HL-60/S4 treated with phorbol 12-myristate 13-acetate at 8.2 ng/mL for 4 days and 3 days (cell line): ENCODE measurements around the gene NTSR1.

Experiments
- in situ Hi-C: fragments of 300-500 bp; cut with MboI; formaldehyde crosslinking; loops from 2 replicates; pipeline ENCODE4 v1.15.0; 2022; ENCODE audit warnings: low sequenced_read_pairs

The NTSR1 gene

DNA sequence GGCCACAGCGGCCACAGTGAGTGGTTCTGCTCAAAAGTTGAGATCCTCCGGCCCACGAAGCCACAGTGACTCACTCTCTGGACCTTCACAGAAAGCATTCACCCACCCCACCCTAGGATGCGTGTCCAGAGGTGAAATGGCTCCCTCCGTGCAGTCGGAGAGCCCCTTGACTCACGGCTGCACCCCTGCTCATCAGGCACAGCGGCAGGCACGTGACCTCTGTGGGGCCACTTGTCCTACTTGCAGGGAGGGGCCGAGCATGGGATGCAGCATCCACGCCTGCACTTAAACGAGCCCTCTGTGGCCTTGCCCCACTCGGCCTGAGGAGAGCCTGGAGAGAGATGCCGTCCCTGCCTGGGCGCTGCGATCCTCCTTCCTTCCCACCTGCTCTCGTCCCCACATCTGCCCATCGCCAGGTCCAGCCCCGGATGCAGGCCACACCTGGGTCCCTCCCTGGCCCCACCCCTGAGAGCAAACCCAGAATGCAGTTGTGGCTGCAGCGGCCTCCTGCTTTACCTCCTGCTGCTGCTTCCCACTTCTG lies 28.7 kb downstream of the NTSR1 start:
- in situ Hi-C loops = no loop called here

GRCh38 chr20:62738025-62738881 lies 29.6 kb downstream of the NTSR1 start:
- in situ Hi-C loops = no loop called here

DNA sequence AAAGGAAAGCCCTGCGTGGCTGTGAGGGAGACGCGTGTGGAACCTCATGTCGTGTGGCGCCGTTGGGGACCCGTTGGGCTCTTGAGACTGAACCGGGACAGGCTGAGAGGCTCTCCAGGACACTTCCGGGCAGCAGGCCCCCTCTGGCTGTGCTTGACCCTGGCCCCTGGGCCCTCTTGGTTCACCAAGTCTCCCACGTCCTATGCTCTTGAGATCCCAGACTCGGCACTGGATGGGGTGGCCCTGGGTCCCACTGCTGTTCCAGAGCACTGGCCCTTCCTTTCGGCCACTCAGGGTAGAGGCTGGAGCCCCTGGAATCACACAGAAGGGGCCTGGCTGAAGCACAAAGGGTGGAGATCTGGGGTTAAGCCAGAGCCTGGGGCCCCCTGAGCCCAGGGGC lies 30.4 kb downstream of the NTSR1 start:
- in situ Hi-C loops = no loop called here

DNA sequence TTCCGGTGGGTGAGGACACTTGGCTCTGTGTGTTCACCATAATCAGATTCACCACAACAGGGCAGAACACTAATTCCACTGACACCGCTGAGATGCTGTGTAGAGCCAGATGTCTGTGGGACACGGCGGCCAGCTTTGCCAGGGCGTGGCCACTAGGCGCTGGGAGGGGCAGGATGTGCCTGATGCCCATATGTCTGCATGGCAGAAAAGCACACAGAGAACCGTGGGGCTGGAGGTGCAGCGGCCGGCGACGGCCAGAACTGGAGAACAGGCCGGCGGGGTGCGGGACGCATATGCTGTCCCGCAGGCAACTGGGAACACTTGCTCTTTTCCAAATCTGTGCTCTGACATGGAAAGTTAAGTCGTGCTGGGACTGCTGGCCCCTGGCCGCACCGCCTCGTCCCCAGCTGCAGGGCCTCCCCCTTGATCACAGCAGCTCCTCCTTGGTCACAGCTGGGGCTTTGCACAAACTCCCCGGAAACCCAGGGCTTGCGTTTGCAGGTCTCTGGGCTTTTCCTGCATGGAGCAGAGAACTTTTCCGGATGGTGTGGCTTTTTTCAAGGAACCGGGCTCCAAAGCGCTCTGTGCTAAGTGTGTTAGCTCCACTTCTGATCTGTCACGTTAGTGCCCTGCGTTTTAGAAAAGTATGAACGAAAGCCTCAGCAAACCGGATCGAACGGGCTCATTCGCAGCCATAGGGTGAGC lies 31.1 kb downstream of the NTSR1 start:
- in situ Hi-C loops = no loop called here

- in situ Hi-C loops = no loop called here
These were observed 31.9 kb downstream of the NTSR1 start for GRCh38 chr20:62740286-62741141.

DNA sequence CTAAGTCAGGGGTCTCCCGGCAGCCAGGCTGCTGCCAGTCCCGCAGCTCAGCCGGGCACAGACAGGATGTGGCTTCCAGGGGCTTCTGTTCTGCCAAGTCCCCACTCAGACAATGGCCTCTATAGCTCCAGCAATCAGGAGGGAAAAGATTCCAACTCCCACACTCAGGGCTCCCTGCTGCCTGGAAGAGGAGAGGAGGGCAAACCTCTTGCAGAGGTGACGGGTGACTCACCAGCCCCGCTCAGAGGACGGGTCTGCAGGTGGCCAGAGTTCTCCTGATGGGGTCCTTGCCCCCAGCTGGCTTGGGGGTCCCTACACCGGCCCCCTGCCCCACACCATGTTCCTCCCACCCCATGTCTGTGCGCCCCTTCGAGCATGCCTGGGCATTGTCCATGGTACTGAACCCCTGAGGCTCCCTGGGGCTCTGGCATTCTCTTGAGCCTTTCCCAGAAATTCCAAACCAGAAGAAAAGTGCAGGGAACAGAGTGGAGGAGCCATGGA lies 32.6 kb downstream of the NTSR1 start:
- in situ Hi-C loops = no loop called here

DNA sequence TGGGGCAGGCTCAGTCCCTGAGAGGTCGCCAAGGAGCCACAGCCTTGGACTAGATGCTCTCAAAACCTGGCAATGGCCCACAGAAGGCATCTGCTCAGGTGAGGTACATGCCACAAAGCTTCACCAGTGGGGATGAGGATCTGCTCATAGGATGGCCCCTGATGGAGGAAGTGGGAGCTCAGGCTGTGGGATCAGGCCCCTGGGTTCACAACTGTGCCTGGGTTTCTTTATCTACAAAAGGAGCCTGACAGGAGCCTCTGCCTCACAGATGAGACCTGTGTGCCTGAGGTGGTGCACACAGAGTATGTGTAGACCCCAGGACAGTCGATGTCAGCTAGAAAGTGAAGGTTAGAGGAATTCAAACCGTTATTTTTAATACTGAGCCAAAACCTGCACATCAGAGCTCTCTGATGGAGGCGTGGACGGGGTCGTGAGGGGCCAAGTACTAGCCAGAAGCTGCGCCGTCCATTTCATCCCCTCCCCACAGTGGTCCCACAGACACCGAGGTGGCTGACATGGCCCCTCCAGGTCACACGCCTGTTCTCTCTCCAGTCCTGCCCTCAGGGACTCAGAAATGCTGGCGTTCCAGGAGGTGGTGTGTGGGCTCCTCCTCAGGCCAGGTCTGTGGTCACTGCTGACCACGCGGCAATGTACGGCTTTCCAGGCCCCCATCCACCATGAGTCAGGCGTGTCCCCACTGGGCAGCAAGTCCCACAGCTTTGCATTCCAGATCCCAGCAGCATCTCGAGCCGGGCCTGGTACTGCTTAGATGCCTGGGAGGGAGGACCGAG lies 33.3 kb downstream of the NTSR1 start:
- in situ Hi-C loops = no loop called here

GRCh38 chr20:62742550-62742949 lies 33.9 kb downstream of the NTSR1 start:
- in situ Hi-C loops = no loop called here

DNA sequence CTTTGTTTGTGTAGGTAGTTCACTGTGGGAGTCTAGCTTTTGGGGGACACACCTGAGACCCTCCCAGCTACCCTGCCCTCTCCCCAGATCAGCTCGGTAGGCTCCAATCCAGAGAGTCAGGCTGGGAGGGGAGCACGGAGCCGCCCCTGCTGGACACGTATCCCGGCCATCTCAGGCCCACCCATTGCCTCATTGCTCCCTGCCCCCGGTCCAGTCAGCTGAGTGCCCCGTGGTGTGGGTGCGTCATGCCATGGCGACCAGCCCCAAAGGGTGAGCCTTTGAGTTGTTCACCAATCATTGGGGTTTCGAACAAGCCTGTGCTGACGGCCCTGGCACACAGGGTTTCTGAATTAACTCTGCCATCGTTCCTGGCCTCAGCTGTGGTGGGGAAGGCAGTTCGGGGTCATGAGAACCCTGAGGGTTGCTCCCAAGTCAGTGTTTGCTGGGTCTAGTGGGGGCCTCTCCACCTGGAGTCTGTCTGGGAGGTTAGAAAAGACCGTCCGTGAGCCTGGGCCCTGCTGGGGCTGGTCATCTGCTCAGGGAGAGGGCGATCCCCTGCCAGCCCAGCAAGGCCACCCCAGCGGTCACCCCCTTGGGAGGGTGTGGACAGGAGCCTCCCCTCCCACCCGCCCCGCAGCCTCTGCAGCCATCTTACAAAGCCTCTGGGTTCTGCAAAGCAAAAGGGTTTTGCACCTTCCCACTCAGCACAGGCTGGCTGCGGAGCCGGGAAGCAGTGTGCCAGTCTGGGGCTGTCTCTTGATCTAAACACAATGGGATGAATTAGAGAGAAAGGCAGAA lies 34.5 kb downstream of the NTSR1 start:
- in situ Hi-C loops = no loop called here

GRCh38 chr20:62743777-62744317 lies 35.2 kb downstream of the NTSR1 start:
- in situ Hi-C loops = no loop called here

DNA sequence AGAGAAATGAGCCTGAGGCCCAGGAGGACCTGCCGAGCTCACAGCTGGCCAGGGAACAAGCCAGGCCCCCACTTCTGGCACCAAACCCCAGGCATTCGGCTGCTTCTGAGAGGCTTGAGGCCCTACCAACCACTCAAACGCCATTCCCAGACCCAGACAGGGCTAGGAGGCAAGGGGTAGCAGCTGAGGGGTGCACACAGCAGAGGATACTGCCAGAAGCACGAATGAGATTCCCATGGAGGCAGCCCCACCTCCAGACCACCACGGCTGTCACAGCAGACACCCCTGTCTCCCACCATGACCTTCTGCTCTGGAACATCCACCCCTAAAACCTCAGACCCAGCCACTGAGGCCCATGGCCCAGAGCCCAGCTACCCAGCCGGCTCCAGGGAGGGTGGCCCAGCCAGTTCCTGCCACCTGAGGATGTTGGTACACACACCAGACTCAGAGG lies 36.1 kb downstream of the NTSR1 start:
- in situ Hi-C loops = no loop called here

- in situ Hi-C loops = no loop called here
These were observed 36.8 kb downstream of the NTSR1 start for GRCh38 chr20:62745279-62745951.

GRCh38 chr20:62745952-62746288 lies 37.3 kb downstream of the NTSR1 start:
- in situ Hi-C loops = no loop called here

DNA sequence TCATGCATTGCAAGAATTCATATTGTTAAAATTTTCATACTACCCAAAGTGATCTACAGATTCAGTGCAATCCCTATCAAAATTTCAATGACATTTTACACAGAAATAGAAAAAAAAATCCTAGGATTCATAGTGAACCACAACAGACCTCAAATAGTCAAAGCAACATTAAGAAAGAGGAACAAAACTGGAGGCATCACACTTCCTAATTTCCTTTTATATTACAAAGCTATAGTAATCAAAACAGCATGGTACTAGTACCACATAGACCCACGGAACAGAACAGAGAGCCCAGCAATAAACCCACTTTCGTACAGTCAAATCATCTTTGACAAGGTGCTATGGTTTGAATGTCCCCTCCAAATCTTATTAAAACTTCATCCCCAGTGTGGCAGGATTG lies 39.7 kb downstream of the NTSR1 start:
- in situ Hi-C loops = no loop called here

GRCh38 chr20:62749851-62750445 lies 41.3 kb downstream of the NTSR1 start:
- in situ Hi-C loops = no loop called here

GRCh38 chr20:62751551-62752150 lies 43.0 kb downstream of the NTSR1 start:
- in situ Hi-C loops = no loop called here

DNA sequence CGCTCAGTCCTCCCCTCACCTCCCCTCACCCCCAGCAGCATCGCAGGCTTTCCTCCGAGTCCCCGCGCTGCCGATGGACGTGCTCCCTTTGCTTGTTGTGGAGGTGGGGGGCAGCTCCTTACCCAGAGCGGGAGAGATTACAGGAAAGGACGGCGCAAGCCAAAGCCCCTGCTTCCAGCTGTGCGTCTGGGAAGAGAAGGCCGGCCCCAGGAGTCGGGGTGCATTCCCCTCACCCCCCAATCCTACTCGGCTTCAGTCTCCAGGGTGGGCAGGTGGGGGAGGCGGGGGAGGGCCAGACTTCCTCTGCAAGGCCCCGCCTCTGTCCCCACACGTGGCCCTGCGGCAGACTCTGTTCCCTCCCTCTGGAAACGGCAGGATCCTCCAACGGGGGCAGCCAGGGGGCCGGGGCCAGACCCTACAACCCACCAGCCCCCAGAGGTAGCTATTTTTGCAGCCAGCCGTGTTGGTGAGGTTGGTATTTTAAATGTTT lies 43.6 kb downstream of the NTSR1 start:
- in situ Hi-C loops = no loop called here
